Right atrium auricular region (tissue), 2 donors: Measurements from ENCODE around the gene TP53TG5. TPM values are rescaled to one million over a fixed set of nuclear protein-coding genes. Genes with fewer than 3 reads are reported as not detected.
"Not testable (repeated sequence)": the region's sequence is repeated elsewhere in the genome, so short reads cannot be mapped to it uniquely, and the experiment has no call there.

Experiments used
- DNase-seq: peaks from one replicate; pipeline ENCODE4 v3.0.0-alpha.2; 2019; ENCODE audit warnings: low spot score
- H3K27ac ChIP-seq, 2 donors: fragments of 200-600 bp; sonication (generic); 1 replicate in 1 of 2; 2 replicates in 1 of 2; pipeline ENCODE4 v1.5.1; 2016 to 2019
- H3K27me3 ChIP-seq, 2 donors: fragments of 200-600 bp; sonication (generic); one replicate each; pipeline versions ENCODE4 v1.5.1 to v1.6.0; 2017 to 2019
- H3K36me3 ChIP-seq: fragments of 200-600 bp; sonication (generic); one replicate; pipeline ENCODE4 v1.5.1; 2016
- H3K4me1 ChIP-seq, 2 donors: fragments of 200-600 bp; sonication (generic); one replicate each; pipeline versions ENCODE4 v1.5.1 to v1.6.0; 2017 to 2019
- H3K4me3 ChIP-seq, 2 donors: fragments of 200-600 bp; sonication (generic); 1 replicate in 1 of 2; 2 replicates in 1 of 2; pipeline ENCODE4 v1.5.1; 2017 to 2019; ENCODE audit warnings: mild to moderate bottlenecking in 1 of 2, moderate library complexity in 1 of 2
- H3K9me3 ChIP-seq, 2 donors: fragments of 200-600 bp; sonication (generic); one replicate each; pipeline ENCODE4 v1.5.1; 2019
- CTCF ChIP-seq, 2 donors: fragments of 200-600 bp; sonication (generic); IDR thresholded peaks; one replicate each; pipeline ENCODE4 v1.5.1; 2019; ENCODE audit warnings: antibody characterized with exemption in 2 of 2
- total RNA-seq, 2 donors: library from RNA; depleted of rRNA; stranded (reverse); fragments of >200 nt; gene quantifications; one replicate each; pipeline ENCODE4 v1.1.0, GENCODE V29; 2016

Gene TP53TG5
- total RNA-seq, 2 donors from 2014 or later, result not detected

GRCh38 chr20:45355209-45356084 is 22.7 kb downstream of the TP53TG5 start:
- no peak for TF ChIP-seq CTCF (IDR thresholded peaks at IDR 0.05)
- DNase-seq, result no peak
- Histone ChIP-seq H3K4me3 (no peak overlapping the region), H3K27me3 (no peaks in the 10 kb centered on the region), H3K36me3 (no peaks in the 10 kb centered on the region), H3K9me3 (no peaks in the 10 kb centered on the region), H3K27ac (peak overlapping the region; percentile 94), H3K4me1 (peaks cover 0 to 44% of the 10 kb centered on the region in 2 donors)

- no peak for TF ChIP-seq CTCF (IDR thresholded peaks at IDR 0.05)
- Histone ChIP-seq H3K27me3 (no peaks in the 10 kb centered on the region), H3K9me3 (no peaks in the 10 kb centered on the region), H3K4me3 (no peak overlapping the region), H3K27ac (peak overlapping the region; percentile 94), H3K4me1 (peaks cover 0 to 35% of the 10 kb centered on the region in 2 donors), H3K36me3 (no peaks in the 10 kb centered on the region)
- no peak for DNase-seq
These were observed 23.5 kb downstream of the TP53TG5 start for GRCh38 chr20:45354423-45355208.

GRCh38 chr20:45353746-45354145 is 24.4 kb downstream of the TP53TG5 start:
- Histone ChIP-seq H3K9me3 (no peaks in the 10 kb centered on the region), H3K27ac (peak overlapping the region; percentile 35 to 94), H3K4me1 (peaks cover 0 to 27% of the 10 kb centered on the region in 2 donors), H3K4me3 (no peak overlapping the region), H3K36me3 (no peaks in the 10 kb centered on the region), H3K27me3 (no peaks in the 10 kb centered on the region)
- no peak for DNase-seq
- no peak for TF ChIP-seq CTCF (IDR thresholded peaks at IDR 0.05)

- H3K27ac ChIP-seq, result no peak overlapping the region
- no peaks in the 10 kb centered on the region for H3K36me3 ChIP-seq
- H3K4me1 ChIP-seq, result peaks cover 0 to 21% of the 10 kb centered on the region in 2 donors
- no peaks in the 10 kb centered on the region for H3K9me3 ChIP-seq
- H3K27me3 ChIP-seq, result no peaks in the 10 kb centered on the region
- TF ChIP-seq CTCF (IDR thresholded peaks at IDR 0.05), result no peak
- no peak for DNase-seq
- no peak overlapping the region for H3K4me3 ChIP-seq
These were observed 25.4 kb downstream of the TP53TG5 start for GRCh38 chr20:45352729-45353128.

GRCh38 chr20:45350795-45351194 is 27.3 kb downstream of the TP53TG5 start:
- H3K4me3 ChIP-seq, H3K9me3 ChIP-seq, H3K36me3 ChIP-seq, DNase-seq, H3K27ac ChIP-seq, H3K27me3 ChIP-seq: not testable (repeated sequence)
- peaks cover 0 to 33% of the 10 kb centered on the region in 2 donors for H3K4me1 ChIP-seq

- no peak for TF ChIP-seq CTCF (IDR thresholded peaks at IDR 0.05)
- Histone ChIP-seq H3K9me3 (no peaks in the 10 kb centered on the region), H3K27me3 (no peaks in the 10 kb centered on the region)
These were observed 27.9 kb downstream of the TP53TG5 start for GRCh38 chr20:45350217-45350616.

More at GRCh38 chr20:45350217-45350616, 27.9 kb downstream of the TP53TG5 start:
- H3K4me3 ChIP-seq, result no peak overlapping the region
- H3K4me1 ChIP-seq, result peaks cover 0 to 39% of the 10 kb centered on the region in 2 donors
- no peak overlapping the region for H3K27ac ChIP-seq
- DNase-seq, result no peak
- no peaks in the 10 kb centered on the region for H3K36me3 ChIP-seq
